Right lobe of liver (tissue), 6 donors: ENCODE measurements around the gene P3H2. TPM values are rescaled to one million over a fixed set of nuclear protein-coding genes. Genes with fewer than 3 reads are reported as not detected.

Source experiments
- ATAC-seq, 4 donors: fragments of 200-7000 bp; cut with Tn5 transposase; one replicate each; pipeline ENCODE4 v1.9.1; 2020; ENCODE audit warnings: mild to moderate bottlenecking in 4 of 4, moderate library complexity in 4 of 4
- DNase-seq, 3 donors: peaks; one replicate each; pipeline ENCODE4 v3.0.0-alpha.2; 2020
- H3K27ac ChIP-seq, 3 donors: fragments of 200-600 bp; one replicate each; pipeline ENCODE4 v1.8.0; 2022
- H3K27me3 ChIP-seq, 2 donors: fragments of 200-600 bp; one replicate each; pipeline ENCODE4 v1.8.0; 2022
- H3K36me3 ChIP-seq, 4 donors: fragments of 200-600 bp; sonication (generic) in 1 of 4; one replicate each; pipeline versions ENCODE4 v1.5.1 to v1.8.0; 2017 to 2022; ENCODE audit warnings: control low read depth in 1 of 4
- H3K4me1 ChIP-seq, 4 donors: fragments of 200-600 bp; sonication (generic) in 1 of 4; one replicate each; pipeline versions ENCODE4 v1.5.1 to v1.8.0; 2017 to 2022; ENCODE audit warnings: control low read depth in 1 of 4
- H3K4me3 ChIP-seq, 3 donors: fragments of 200-600 bp; one replicate each; pipeline ENCODE4 v1.8.0; 2022
- H3K9me3 ChIP-seq, 4 donors: fragments of 200-600 bp; sonication (generic) in 1 of 4; one replicate each; pipeline versions ENCODE4 v1.5.1 to v1.8.0; 2017 to 2022; ENCODE audit warnings: control low read depth in 1 of 4
- CTCF ChIP-seq, 4 donors: fragments of 200-600 bp in 3 of 4; fragments of 450-650 bp in 1 of 4; IDR thresholded peaks; one replicate each; pipeline versions ENCODE4 v1.5.1 to v1.8.0; 2016 to 2022; ENCODE audit warnings: antibody characterized with exemption in 4 of 4, mild to moderate bottlenecking in 2 of 4
- POLR2A ChIP-seq: fragments of 450-650 bp; IDR thresholded peaks from one replicate; pipeline ENCODE4 v1.6.1; 2017; ENCODE audit warnings: antibody characterized with exemption, mild to moderate bottlenecking
- WGBS: methylation state at CpG from one replicate; pipeline ENCODE4 v1.1.6; 2018; ENCODE audit warnings: low coverage, low lambda C conversion rate; ENCODE audit not compliant: insufficient coverage; ENCODE audit errors: missing lambda C conversion rate; 5-methylcytosine and 5-hydroxymethylcytosine counted together
- intact Hi-C, 2 donors: fragments of 100-400 bp; cut with DNase I; formaldehyde crosslinking; loops; one replicate each; pipeline versions ENCODE4 v1.11.2 to v1.14.1; 2022
- small RNA-seq, 2 experiments: library from RNA; depleted of rRNA; stranded (forward); fragments of <200 nt; gene quantifications; one replicate each; pipeline ENCODE3, GENCODE V24; 2016
- total RNA-seq, 6 experiments: library from RNA; depleted of rRNA in 2 of 6; stranded (reverse); fragments of >200 nt in 2 of 6; fragmentation: NEBNext Ultra II Directional in 3 of 6; extraction: Animal tissue kit (Norgen Biotek cat#: 25700) in 3 of 6; gene quantifications; one replicate each; pipeline versions ENCODE4 v1.1.0 to v1.2.4, GENCODE V29; 2016 to 2023
- donor health status: DM: no; HTN: yes; CAD: no.
- donor health status: DM: no; HTN: no; CAD: no.
- donor health status: DM: no; HTN: no; CAD: no.
- donor health status: DM: no; HTN: yes; CAD: no.
- donor health status: DM: no; HTN: yes; CAD: no.

Gene P3H2
- total RNA-seq, 6 experiments from 2014 or later, result 3.2 to 8.7 (median 6.5) TPM

- H3K27me3 ChIP-seq, result no peaks in the 10 kb centered on the region
- H3K27ac ChIP-seq, result no peak overlapping the region
- DNase-seq (no peak), ATAC-seq (no peak)
- no peak overlapping the region for H3K4me3 ChIP-seq
- no peak for TF ChIP-seq POLR2A
- no peak for TF ChIP-seq CTCF (IDR thresholded peaks at IDR 0.05)
- intact Hi-C loops, result no loop called here
- no peaks in the 10 kb centered on the region for H3K36me3 ChIP-seq
- H3K9me3 ChIP-seq, result no peaks in the 10 kb centered on the region
- H3K4me1 ChIP-seq, result no peaks in the 10 kb centered on the region
These were observed 212.1 kb downstream of the P3H2 start for GRCh38 chr3:189908646-189909045.

DNA sequence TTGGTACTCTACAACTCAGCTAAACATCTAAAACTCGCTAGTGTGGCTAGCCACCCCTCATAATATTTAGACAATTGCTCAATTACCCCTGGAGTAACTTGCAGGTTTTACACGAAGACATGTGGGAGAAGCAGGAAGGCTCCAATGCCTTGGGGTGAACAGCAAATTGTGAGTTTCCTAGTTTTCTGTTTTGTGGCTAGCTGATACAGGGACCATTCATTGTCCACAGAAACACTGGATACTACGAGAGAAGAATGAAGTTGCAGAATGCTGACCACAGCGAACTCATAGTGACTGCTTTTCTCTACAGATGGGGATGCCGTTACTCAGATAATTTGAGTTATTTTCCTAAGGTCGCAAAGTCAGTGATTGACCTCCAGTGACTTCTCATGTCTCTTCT lies 212.9 kb downstream of the P3H2 start:
- 82% methylated on average over 4 of the region's 6 CpGs for WGBS
- no peak for DNase-seq

More for the DNA sequence above, 212.9 kb downstream of the P3H2 start:
- H3K27ac ChIP-seq, result no peak overlapping the region
- intact Hi-C loops, result no loop called here
- H3K36me3 ChIP-seq, result no peaks in the 10 kb centered on the region
- no peaks in the 10 kb centered on the region for H3K27me3 ChIP-seq
- no peaks in the 10 kb centered on the region for H3K4me1 ChIP-seq
- H3K9me3 ChIP-seq, result no peaks in the 10 kb centered on the region
- no peak overlapping the region for H3K4me3 ChIP-seq
- no peak for TF ChIP-seq CTCF (IDR thresholded peaks at IDR 0.05)
- TF ChIP-seq POLR2A, result no peak
- no peak for ATAC-seq

Small RNA genes within 50 kb of the gene (small RNA-seq; reads per million reads assigned to genes)
- gene RNU6-1109P, result 0 reads per million in 2 experiments

Other genes with a start within 250 kb of the P3H2 start
- 100 to 1,000 TPM in 5 of 6 experiments, 10 to 100 TPM in 1; 79.9 to 241 (median 135) TPM for gene CLDN1, start 201.5 kb upstream of the P3H2 start, total RNA-seq